ENCODE measurements around the gene AXIN1.

The AXIN1 gene

GRCh38 chr16:240559-240958 is 112.0 kb downstream of the AXIN1 start:
- CTCF ChIA-PET = interaction anchor here (1.1 to 2.2 kb wide), 3 partner anchors 9 to 13 kb away, joined by 3 to 5 read pairs (median 4); partner anchors contain the start of gene LUC7L

GRCh38 chr16:239948-240277 is 112.6 kb downstream of the AXIN1 start:
- CTCF ChIA-PET = interaction anchor here (1.1 to 2.2 kb wide), 5 partner anchors 9 to 58 kb away, joined by 3 to 5 read pairs (median 4); partner anchors contain the start of gene LUC7L
- POLR2A ChIA-PET = interaction anchor here (0.5 kb wide), 1 partner anchor 19 kb away, joined by 4 read pairs; no protein-coding TSS in a partner anchor
- TF ChIP-seq CTCF (IDR thresholded peaks at IDR 0.05; ENCODE audit: control extremely low read depth, extremely low read depth, low read depth, missing control alignments) = no peak
- no peak for DNase-seq (ENCODE audit: extremely low spot score)

More at GRCh38 chr16:240559-240958, 112.0 kb downstream of the AXIN1 start:
- no peak for DNase-seq (ENCODE audit: extremely low spot score)
- POLR2A ChIA-PET = interaction anchor here (0.6 kb wide), 1 partner anchor 22 kb away, joined by 5 read pairs; no protein-coding TSS in a partner anchor
- no peak for TF ChIP-seq CTCF (IDR thresholded peaks at IDR 0.05; ENCODE audit: control extremely low read depth, extremely low read depth, low read depth, missing control alignments)

Measured in GM10248 (cell line).